ENCODE results near the gene RSBN1L. TPM values are rescaled to one million over a fixed set of nuclear protein-coding genes. Genes with fewer than 3 reads are reported as not detected.

The RSBN1L gene
- total and polyA plus RNA-seq, 2 experiments from 2014 or later: 4.8 to 19.2 TPM

- no peaks in the 10 kb centered on the region for H3K27me3 ChIP-seq
- DNase-seq (ENCODE audit: low spot score): no peak
- 53% methylated on average over 1 of the region's 1 CpG for WGBS (ENCODE audit: low lambda C conversion rate, missing lambda C conversion rate)
- H3K9me3 ChIP-seq (ENCODE audit: low read depth): no peaks in the 10 kb centered on the region
- H3K4me2 ChIP-seq: no peak overlapping the region
- no peaks in the 10 kb centered on the region for H3K9me2 ChIP-seq (replicated peaks; ENCODE audit: insufficient read depth)
- peaks cover 60% of the 10 kb centered on the region for H4K20me1 ChIP-seq (ENCODE audit: insufficient read depth, poor library complexity, severe bottlenecking)
- no peak overlapping the region for H3K27ac ChIP-seq
- H3K4me1 ChIP-seq (ENCODE audit: insufficient read depth): peaks cover 26% of the 10 kb centered on the region
- no peaks in the 10 kb centered on the region for H3K36me3 ChIP-seq (replicated peaks; ENCODE audit: insufficient read depth, low read depth)
- H2AFZ ChIP-seq: no peak overlapping the region
- H3K4me3 ChIP-seq: no peak overlapping the region
- TF ChIP-seq EZH2phosphoT487 (IDR thresholded peaks at IDR 0.05; ENCODE audit: low read depth, severe bottlenecking, unreplicated experiment) (no peak), EZH2 (IDR thresholded peaks at IDR 0.05; ENCODE audit: borderline replicate concordance) (no peak), CTCF (IDR thresholded peaks at IDR 0.05; ENCODE audit: poor library complexity) (no peak)
- peaks cover 95% of the 10 kb centered on the region for H3K79me2 ChIP-seq
Observed at GRCh38 chr7:77731716-77732115, 35.5 kb downstream of the RSBN1L start.

- no peaks in the 10 kb centered on the region for H3K36me3 ChIP-seq (replicated peaks; ENCODE audit: insufficient read depth, low read depth)
- H3K27ac ChIP-seq: peak overlapping the region; percentile 1
- H2AFZ ChIP-seq: no peak overlapping the region
- no peaks in the 10 kb centered on the region for H3K9me2 ChIP-seq (replicated peaks; ENCODE audit: insufficient read depth)
- H3K79me2 ChIP-seq: peaks cover 84% of the 10 kb centered on the region
- H3K4me2 ChIP-seq: peak overlapping the region; percentile 33
- peak; percentile 10 for DNase-seq (ENCODE audit: low spot score)
- TF ChIP-seq EZH2 (IDR thresholded peaks at IDR 0.05; ENCODE audit: borderline replicate concordance) (no peak), EZH2phosphoT487 (IDR thresholded peaks at IDR 0.05; ENCODE audit: low read depth, severe bottlenecking, unreplicated experiment) (no peak), CTCF (IDR thresholded peaks at IDR 0.05; ENCODE audit: poor library complexity) (no peak)
- no peak overlapping the region for H3K4me3 ChIP-seq
- no peaks in the 10 kb centered on the region for H3K27me3 ChIP-seq
- WGBS (ENCODE audit: low lambda C conversion rate, missing lambda C conversion rate): 44% methylated on average over 9 of the region's 9 CpGs
- no peaks in the 10 kb centered on the region for H3K9me3 ChIP-seq (ENCODE audit: low read depth)
- H4K20me1 ChIP-seq (ENCODE audit: insufficient read depth, poor library complexity, severe bottlenecking): peaks cover 38% of the 10 kb centered on the region
- no peaks in the 10 kb centered on the region for H3K4me1 ChIP-seq (ENCODE audit: insufficient read depth)
Observed at GRCh38 chr7:77734659-77735421, 38.6 kb downstream of the RSBN1L start.

- H3K36me3 ChIP-seq (replicated peaks; ENCODE audit: insufficient read depth, low read depth): no peaks in the 10 kb centered on the region
- WGBS (ENCODE audit: low lambda C conversion rate, missing lambda C conversion rate): 68% methylated on average over 1 of the region's 1 CpG
- H3K4me2 ChIP-seq: peak overlapping the region; percentile 33
- H3K27me3 ChIP-seq: no peaks in the 10 kb centered on the region
- no peak overlapping the region for H3K27ac ChIP-seq
- H2AFZ ChIP-seq: no peak overlapping the region
- no peaks in the 10 kb centered on the region for H3K4me1 ChIP-seq (ENCODE audit: insufficient read depth)
- H3K9me2 ChIP-seq (replicated peaks; ENCODE audit: insufficient read depth): no peaks in the 10 kb centered on the region
- DNase-seq (ENCODE audit: low spot score): no peak
- H3K4me3 ChIP-seq: no peak overlapping the region
- peaks cover 34% of the 10 kb centered on the region for H4K20me1 ChIP-seq (ENCODE audit: insufficient read depth, poor library complexity, severe bottlenecking)
- no peak for TF ChIP-seq EZH2phosphoT487 (IDR thresholded peaks at IDR 0.05; ENCODE audit: low read depth, severe bottlenecking, unreplicated experiment)
- TF ChIP-seq EZH2 (IDR thresholded peaks at IDR 0.05; ENCODE audit: borderline replicate concordance): no peak
- TF ChIP-seq CTCF (IDR thresholded peaks at IDR 0.05; ENCODE audit: poor library complexity): no peak
- peaks cover 84% of the 10 kb centered on the region for H3K79me2 ChIP-seq
- H3K9me3 ChIP-seq (ENCODE audit: low read depth): no peaks in the 10 kb centered on the region
Observed at GRCh38 chr7:77735457-77735856, 39.2 kb downstream of the RSBN1L start.
